ENCODE data around the gene PAQR8.
A peak's percentile ranks its signal among the peaks of the same experiment; 100 is the strongest.

DNA sequence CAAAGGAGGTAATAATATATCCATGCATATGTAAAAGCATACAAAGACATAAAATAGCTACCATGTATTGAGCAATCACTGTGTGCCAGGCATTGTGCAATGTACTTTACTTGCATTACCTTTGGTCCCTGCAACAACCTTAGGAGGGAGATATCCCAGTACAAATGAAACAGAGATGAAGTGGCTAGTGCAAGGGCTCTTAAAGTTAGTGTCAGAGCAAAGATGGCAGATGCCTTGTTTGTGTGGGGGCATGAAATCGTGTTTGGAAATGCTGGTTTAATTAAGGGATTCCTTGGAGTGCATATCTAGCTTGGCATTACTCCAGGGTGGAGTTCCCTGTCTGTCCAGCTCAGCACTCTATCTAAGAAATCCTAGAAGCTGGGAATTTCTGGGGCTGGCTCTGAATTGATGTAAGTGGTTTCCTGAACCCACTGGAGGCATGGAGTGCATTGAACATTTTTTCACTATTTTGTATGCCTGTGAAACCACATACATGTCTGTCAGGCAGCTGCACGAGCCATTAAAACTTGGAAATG is 9.8 kb downstream of the PAQR8 start:
- TF ChIP-seq RFX5 (IDR thresholded peaks at IDR 0.05; ENCODE audit: low read depth, low read length) (no peak), POLR2A (IDR thresholded peaks at IDR 0.05; ENCODE audit: low read depth, low read length) (no peak), SMC3 (IDR thresholded peaks at IDR 0.05; ENCODE audit: low read depth, low read length) (no peak), CEBPB (IDR thresholded peaks at IDR 0.05; ENCODE audit: low read depth, low read length) (peak; percentile 80), RCOR1 (IDR thresholded peaks at IDR 0.05; ENCODE audit: insufficient replicate concordance, low read length) (no peak)
- TF ChIP-seq, protein P1, sequence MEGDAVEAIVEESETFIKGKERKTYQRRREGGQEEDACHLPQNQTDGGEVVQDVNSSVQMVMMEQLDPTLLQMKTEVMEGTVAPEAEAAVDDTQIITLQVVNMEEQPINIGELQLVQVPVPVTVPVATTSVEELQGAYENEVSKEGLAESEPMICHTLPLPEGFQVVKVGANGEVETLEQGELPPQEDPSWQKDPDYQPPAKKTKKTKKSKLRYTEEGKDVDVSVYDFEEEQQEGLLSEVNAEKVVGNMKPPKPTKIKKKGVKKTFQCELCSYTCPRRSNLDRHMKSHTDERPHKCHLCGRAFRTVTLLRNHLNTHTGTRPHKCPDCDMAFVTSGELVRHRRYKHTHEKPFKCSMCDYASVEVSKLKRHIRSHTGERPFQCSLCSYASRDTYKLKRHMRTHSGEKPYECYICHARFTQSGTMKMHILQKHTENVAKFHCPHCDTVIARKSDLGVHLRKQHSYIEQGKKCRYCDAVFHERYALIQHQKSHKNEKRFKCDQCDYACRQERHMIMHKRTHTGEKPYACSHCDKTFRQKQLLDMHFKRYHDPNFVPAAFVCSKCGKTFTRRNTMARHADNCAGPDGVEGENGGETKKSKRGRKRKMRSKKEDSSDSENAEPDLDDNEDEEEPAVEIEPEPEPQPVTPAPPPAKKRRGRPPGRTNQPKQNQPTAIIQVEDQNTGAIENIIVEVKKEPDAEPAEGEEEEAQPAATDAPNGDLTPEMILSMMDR (conservative IDR thresholded peaks at IDR 0.05; ENCODE audit: low read depth, low read length): no peak
